ENCODE data around the gene NDST1. TPM values are rescaled to one million over a fixed set of nuclear protein-coding genes. Genes with fewer than 3 reads are reported as not detected.
A peak's percentile ranks its signal among the peaks of the same experiment; 100 is the strongest.

NDST1 gene
- total and polyA plus RNA-seq, 10 of the 15 experiments (the other 5 are each of a cell fraction or from before 2014, with no cell fraction given), result 0.20 to 53.5 (median 12.9) TPM

- no peak for ATAC-seq
- Histone ChIP-seq H2AFZ (ENCODE audit: control insufficient read depth, low read depth, low read length) (no peak overlapping the region), H3K9ac (ENCODE audit: control insufficient read depth, insufficient read depth, low read length) (no peak overlapping the region), H3K4me1 (ENCODE audit: control insufficient read depth, insufficient read depth, low read length) (peaks cover 14% of the 10 kb centered on the region), H3K36me3 (ENCODE audit: control insufficient read depth in 2 of 2, insufficient read depth in 2 of 2, low read length in 1 of 2) (peaks cover 0 to 4% of the 10 kb centered on the region in 2 experiments; a peak in 2 of 4 replicates), H3K9me3 (replicated peaks; ENCODE audit: control insufficient read depth, insufficient read depth, low read length) (no peaks in the 10 kb centered on the region), H4K20me1 (ENCODE audit: control insufficient read depth, insufficient read depth) (no peaks in the 10 kb centered on the region), H3K27ac (ENCODE audit: control insufficient read depth, insufficient read depth) (no peak overlapping the region), H3K79me2 (ENCODE audit: control insufficient read depth, insufficient read depth, low read length) (no peaks in the 10 kb centered on the region), H3K27me3 (replicated peaks in 1 of 2; ENCODE audit: control insufficient read depth in 2 of 2, insufficient read depth in 2 of 2, low read length in 1 of 2) (no peaks in the 10 kb centered on the region), H3K4me3 (no peak overlapping the region), H3K4me2 (ENCODE audit: control insufficient read depth, insufficient read depth) (no peak overlapping the region)
- SMC1A ChIA-PET (ENCODE audit: uncharacterized antibody, unreplicated experiment), result interaction anchor here (0.8 to 8.2 kb wide), 19 partner anchors 44 to 555 kb away, joined by 3 to 61 read pairs (median 6); partner anchors contain the start of genes IRGM, MYOZ3 and RBM22
- intact Hi-C loops (cut with micrococcal nuclease; ENCODE audit: unreplicated experiment) (no loop called here), in situ Hi-C loops (cut with MboI) (no loop called here)
- POLR2A ChIA-PET, result interaction anchor here (1.5 to 2.4 kb wide), 2 partner anchors 176 to 287 kb away, joined by 3 to 8 read pairs; partner anchors contain the start of gene IRGM
- BruUV-seq (replicated peaks), result no TSS peak
- no peak for FAIRE-seq
- CTCF ChIA-PET, result interaction anchor here (1.0 to 12.0 kb wide), 34 partner anchors 8 to 570 kb away, joined by 3 to 236 read pairs (median 7); partner anchors contain the start of genes IRGM, MYOZ3, RBM22 and RPS14
- DNase-seq (ENCODE audit: low read depth, low spot score), result no peak
- RAD21 ChIA-PET (ENCODE audit: unreplicated experiment), result interaction anchor here (0.6 to 6.2 kb wide), 11 partner anchors 67 to 293 kb away, joined by 3 to 59 read pairs (median 4); partner anchors contain the start of genes IRGM, RBM22 and RPS14
- no peak for TF ChIP-seq HSF1 (IDR thresholded peaks at IDR 0.05; ENCODE audit: low read depth, low read length)
- peak; percentile 13; the same call in 1 of the 2 replicates for TF ChIP-seq POLR2A (IDR thresholded peaks at IDR 0.05; ENCODE audit: low read depth, low read length)
- TF ChIP-seq SP1 (IDR thresholded peaks at IDR 0.05; ENCODE audit: low read depth, low read length), result no peak
- WGBS (ENCODE audit: insufficient coverage, insufficient replicate concordance, low lambda C conversion rate, missing lambda C conversion rate), result 87% methylated on average over 2 of the region's 2 CpGs
These were observed 51.2 kb downstream of the NDST1 start for GRCh38 chr5:150559088-150559487.

- no peak for TF ChIP-seq E2F4 (IDR thresholded peaks at IDR 0.05; ENCODE audit: low read depth, low read length)
- no peak for TF ChIP-seq YBX1 (IDR thresholded peaks at IDR 0.05)
- TF ChIP-seq ZNF217 (IDR thresholded peaks at IDR 0.05), result no peak
- no peak for TF ChIP-seq RB1 (IDR thresholded peaks at IDR 0.05; ENCODE audit: borderline replicate concordance)
- no peak for TF ChIP-seq CBX3 (IDR thresholded peaks at IDR 0.05; ENCODE audit: borderline replicate concordance, low read depth)
These were observed 51.8 kb downstream of the NDST1 start for GRCh38 chr5:150559701-150560100.

More at GRCh38 chr5:150559701-150560100, 51.8 kb downstream of the NDST1 start:
- DNase-seq (ENCODE audit: low read depth, low spot score) (no peak), ATAC-seq (no peak), FAIRE-seq (no peak)
- ChIA-PET POLR2A (interaction anchor here (1.5 to 2.4 kb wide), 3 partner anchors 141 to 287 kb away, joined by 3 to 8 read pairs (median 4); partner anchors contain the start of genes IRGM and RBM22), RAD21 (ENCODE audit: unreplicated experiment) (interaction anchor here (0.7 to 6.2 kb wide), 22 partner anchors 14 to 430 kb away, joined by 3 to 59 read pairs (median 4); partner anchors contain the start of genes IRGM, RBM22 and RPS14), SMC1A (ENCODE audit: uncharacterized antibody, unreplicated experiment) (interaction anchor here (0.7 to 8.2 kb wide), 36 partner anchors 9 to 554 kb away, joined by 3 to 61 read pairs (median 4); partner anchors contain the start of genes DCTN4, IRGM, MYOZ3 and RBM22), CTCF (interaction anchor here (0.6 to 12.0 kb wide), 54 partner anchors 8 to 606 kb away, joined by 3 to 236 read pairs (median 5); partner anchors contain the start of genes IRGM, MYOZ3, RBM22 and RPS14)
- H3K36me3 ChIP-seq (ENCODE audit: control insufficient read depth in 2 of 2, insufficient read depth in 2 of 2, low read length in 1 of 2), result peaks cover 0 to 2% of the 10 kb centered on the region in 2 experiments; a peak in 1 of 4 replicates
- 56% methylated on average over 4 of the region's 4 CpGs for WGBS (ENCODE audit: insufficient coverage, insufficient replicate concordance, low lambda C conversion rate, missing lambda C conversion rate)
- no peak overlapping the region for H3K27ac ChIP-seq (ENCODE audit: control insufficient read depth, insufficient read depth)
- H3K4me3 ChIP-seq, result no peak overlapping the region
- H3K9me3 ChIP-seq (replicated peaks; ENCODE audit: control insufficient read depth, insufficient read depth, low read length), result no peaks in the 10 kb centered on the region
- no peaks in the 10 kb centered on the region for H3K27me3 ChIP-seq (replicated peaks in 1 of 2; ENCODE audit: control insufficient read depth in 2 of 2, insufficient read depth in 2 of 2, low read length in 1 of 2)
- no peaks in the 10 kb centered on the region for H4K20me1 ChIP-seq (ENCODE audit: control insufficient read depth, insufficient read depth)
- H3K4me1 ChIP-seq (ENCODE audit: control insufficient read depth, insufficient read depth, low read length), result peaks cover 14% of the 10 kb centered on the region
- H3K79me2 ChIP-seq (ENCODE audit: control insufficient read depth, insufficient read depth, low read length), result no peaks in the 10 kb centered on the region
- in situ Hi-C loops (cut with MboI) (loop anchor here (5.0 kb wide), 2 partner anchors 93 to 288 kb away; partner anchors contain the start of gene IRGM), intact Hi-C loops (cut with micrococcal nuclease; ENCODE audit: unreplicated experiment) (loop anchor here (2.0 to 5.0 kb wide), 4 partner anchors 102 to 605 kb away; partner anchors contain the start of genes RBM22 and SMIM3)
- H3K9ac ChIP-seq (ENCODE audit: control insufficient read depth, insufficient read depth, low read length), result no peak overlapping the region
- H3K4me2 ChIP-seq (ENCODE audit: control insufficient read depth, insufficient read depth), result no peak overlapping the region
- BruUV-seq (replicated peaks), result no TSS peak
- H2AFZ ChIP-seq (ENCODE audit: control insufficient read depth, low read depth, low read length), result no peak overlapping the region

Measured in GM12878 (cell line).